HepG2 (cell line): Measurements from ENCODE around the gene CCDC178. TPM values are rescaled to one million over a fixed set of nuclear protein-coding genes. Genes with fewer than 3 reads are reported as not detected.

ENCODE experiments used
- ATAC-seq: fragments of 200-7000 bp; cut with Tn5 transposase; 3 replicates; pipeline ENCODE4 v1.9.1; 2020; ENCODE audit warnings: mild to moderate bottlenecking, moderate library complexity
- BruUV-seq: library from RNA; stranded (reverse); fragments of 400-500 nt; replicated peaks from 2 replicates; lab custom pipeline; 2021; lab: Mats Ljungman, UMichigan
- CTCF ChIA-PET: fragments of 300-600 bp; formaldehyde crosslinking; extraction: SDS; loops from one replicate; lab custom pipeline; 2021; ENCODE audit warnings: low total read pairs, inconsistent platforms, low intra/inter-chr PET ratio; lab: Yijun Ruan, JAX
- POLR2A ChIA-PET: fragments of 350-600 bp; sonication (Branson Sonifier 250); formaldehyde crosslinking; loops from one replicate; lab custom pipeline; 2020; ENCODE audit warnings: antibody characterized with exemption, inconsistent platforms; lab: Yijun Ruan, JAX
- DNase-seq: peaks from one replicate; pipeline ENCODE4 v3.0.0-alpha.2; 2015; ENCODE audit warnings: low spot score
- FAIRE-seq: peaks from 3 replicates; lab custom pipeline; 2011; peaks lifted over from hg19 to GRCh38; lab: Jason Lieb, UNC
- H2AFZ ChIP-seq: one replicate; pipeline ENCODE4 v1.6.1; 2011; ENCODE audit warnings: low read length, inconsistent platforms
- H3K27ac ChIP-seq: fragments of 300-600 bp; 3 replicates; pipeline ENCODE4 v1.8.0; 2011; ENCODE audit warnings: mixed run types, mild to moderate bottlenecking, mixed read lengths, low read length, inconsistent platforms; ENCODE audit not compliant: insufficient read depth; ENCODE audit errors: extremely low read length
- H3K27me3 ChIP-seq, 2 experiments: fragments of 200-600 bp in 1 of 2; 2 replicates in 1 of 2; 3 replicates in 1 of 2; pipeline versions ENCODE4 v1.6.0 to v1.8.0; 2011; ENCODE audit warnings: low read length in 2 of 2, mild to moderate bottlenecking in 2 of 2, moderate library complexity in 2 of 2, inconsistent platforms in 1 of 2; ENCODE audit not compliant: insufficient read depth in 2 of 2, control insufficient read depth in 1 of 2
- H3K36me3 ChIP-seq, 2 experiments: fragments of 200-600 bp in 1 of 2; replicated peaks in 1 of 2; 2 replicates in 1 of 2; 3 replicates in 1 of 2; pipeline versions ENCODE4 v1.5.1 to v1.8.0; 2011; ENCODE audit warnings: low read length in 2 of 2, inconsistent platforms in 1 of 2; ENCODE audit not compliant: insufficient read depth in 2 of 2, control insufficient read depth in 1 of 2
- H3K4me1 ChIP-seq: 2 replicates; pipeline ENCODE4 v1.5.1; 2012; ENCODE audit warnings: low read length, inconsistent platforms; ENCODE audit not compliant: insufficient read depth
- H3K4me2 ChIP-seq: 2 replicates; pipeline ENCODE4 v1.6.0; 2011; ENCODE audit warnings: low read depth, low read length, inconsistent platforms
- H3K4me3 ChIP-seq, 3 experiments: fragments of 200-600 bp in 1 of 3; sonication (generic), shearing (Covaris generic) in 1 of 3; replicated peaks in 1 of 3; 2 replicates each; pipeline ENCODE4 v1.5.1; 2011 to 2016; ENCODE audit warnings: low read length in 3 of 3, inconsistent platforms in 2 of 3, low read depth in 2 of 3, mild to moderate bottlenecking in 2 of 3, control low read depth in 1 of 3, mixed read lengths in 1 of 3; ENCODE audit not compliant: insufficient read depth in 1 of 3
- H3K79me2 ChIP-seq: one replicate; pipeline ENCODE4 v1.6.1; 2011; ENCODE audit warnings: low read length, inconsistent platforms; ENCODE audit not compliant: insufficient read depth
- H3K9ac ChIP-seq: 2 replicates; pipeline ENCODE4 v1.6.0; 2011; ENCODE audit warnings: mild to moderate bottlenecking, low read depth, low read length, inconsistent platforms; ENCODE audit not compliant: insufficient read depth
- H3K9me3 ChIP-seq: 2 replicates; pipeline ENCODE4 v1.5.1; 2012; ENCODE audit warnings: mild to moderate bottlenecking, low read length
- H4K20me1 ChIP-seq: 2 replicates; pipeline ENCODE4 v1.6.0; 2011; ENCODE audit warnings: inconsistent platforms, mild to moderate bottlenecking, low read length, moderate library complexity; ENCODE audit not compliant: insufficient read depth
- HMG20B ChIP-seq: conservative IDR thresholded peaks from 2 replicates; pipeline ENCODE4 v1.6.1; 2016; ENCODE audit warnings: missing genetic modification reagents, missing compliant biosample characterization
- HOXA7 ChIP-seq: sonication (generic); formaldehyde crosslinking; IDR thresholded peaks from 2 replicates; pipeline ENCODE4 v1.8.1; 2022; ENCODE audit warnings: mild to moderate bottlenecking, missing genetic modification reagents, moderate library complexity
- KAT2B ChIP-seq: fragments of 150-350 bp; IDR thresholded peaks from 2 replicates; pipeline ENCODE4 v1.6.1; 2014; ENCODE audit warnings: low read depth, low read length, borderline replicate concordance
- KLF11 ChIP-seq: IDR thresholded peaks from 2 replicates; pipeline ENCODE4 v1.6.1; 2016; ENCODE audit warnings: missing compliant biosample characterization
- MIXL1 ChIP-seq: IDR thresholded peaks from 2 replicates; pipeline ENCODE4 v1.6.1; 2016
- POGZ ChIP-seq: sonication (generic); formaldehyde crosslinking; IDR thresholded peaks from 2 replicates; pipeline ENCODE4 v1.4.0; 2020; ENCODE audit warnings: mild to moderate bottlenecking, missing genetic modification reagents
- RBFOX2 ChIP-seq: fragments of 200-400 bp; formaldehyde crosslinking; IDR thresholded peaks from 2 replicates; pipeline ENCODE4 v1.6.1; 2017; ENCODE audit warnings: low read depth, mild to moderate bottlenecking, low read length
- SSRP1 ChIP-seq: IDR thresholded peaks from 2 replicates; pipeline ENCODE4 v1.6.1; 2016; ENCODE audit warnings: control low read depth
- TBP ChIP-seq: sonication (generic); formaldehyde crosslinking; IDR thresholded peaks from 2 replicates; pipeline ENCODE4 v1.5.0; 2020; ENCODE audit warnings: missing genetic modification reagents
- TEF ChIP-seq: sonication (generic); formaldehyde crosslinking; IDR thresholded peaks from 2 replicates; pipeline ENCODE4 v1.5.0; 2020; ENCODE audit warnings: missing genetic modification reagents
- YY1 ChIP-seq: IDR thresholded peaks from 2 replicates; pipeline ENCODE4 v1.6.1; 2011; ENCODE audit warnings: low read length, low read depth, moderate library complexity, mild to moderate bottlenecking; ENCODE audit not compliant: insufficient read depth, insufficient replicate concordance
- ZNF225 ChIP-seq: sonication (generic); formaldehyde crosslinking; IDR thresholded peaks from 2 replicates; pipeline ENCODE4 v1.4.0; 2020; ENCODE audit warnings: mild to moderate bottlenecking, missing genetic modification reagents
- ZNF460 ChIP-seq: sonication (generic); formaldehyde crosslinking; IDR thresholded peaks from 2 replicates; pipeline ENCODE4 v1.5.1; 2020; ENCODE audit warnings: missing genetic modification reagents, mild to moderate bottlenecking, borderline replicate concordance
- ZNF572 ChIP-seq: sonication (generic); formaldehyde crosslinking; IDR thresholded peaks from 2 replicates; pipeline ENCODE4 v1.5.1; 2020; ENCODE audit warnings: mild to moderate bottlenecking, missing genetic modification reagents
- ZNF646 ChIP-seq: sonication (generic); formaldehyde crosslinking; IDR thresholded peaks from 2 replicates; pipeline ENCODE4 v1.9.0; 2021; ENCODE audit warnings: mild to moderate bottlenecking, missing genetic modification reagents
- WGBS: methylation state at CpG from one replicate; pipeline ENCODE4 v1.1.6; 2017; ENCODE audit warnings: low lambda C conversion rate; 5-methylcytosine and 5-hydroxymethylcytosine counted together
- in situ Hi-C: cut with HindIII; loops from 2 replicates; pipeline ENCODE4 v1.10.0; 2017; ENCODE audit warnings: low pct_unique_long_range_greater_than_20kb; ENCODE audit not compliant: extremely low pct_ligation_motif_present
- intact Hi-C: fragments of 100-400 bp; cut with micrococcal nuclease; formaldehyde crosslinking; loops from one replicate; pipeline ENCODE4 v1.10.0; 2022; ENCODE audit not compliant: unreplicated experiment
- polyA plus RNA-seq, 8 experiments: library from polyadenylated mRNA; depleted of rRNA in 3 of 8; stranded (reverse) in 7 of 8; unstranded in 1 of 8; fragments of >200 nt; fragmentation: Illumina TruSeq in 4 of 8; extraction: Trizol in 4 of 8; gene quantifications; 2 replicates each; pipeline versions ENCODE4 v1.2.1 to v1.2.3, GENCODE V29; 2011 to 2016; ENCODE audit warnings: low read depth in 4 of 8, missing spikeins in 1 of 8, mixed read lengths in 1 of 8; ENCODE audit not compliant: insufficient read depth in 1 of 8
- total RNA-seq, 5 experiments: library from RNA; depleted of rRNA; stranded (reverse); fragments of >200 nt; fragmentation: Illumina TruSeq; extraction: Trizol; gene quantifications; 2 replicates each; pipeline ENCODE4 v1.2.3, GENCODE V29; 2016; ENCODE audit warnings: low read depth in 1 of 5

CCDC178 gene
- total and polyA plus RNA-seq, 2 of the 13 experiments (the other 11 are each of a cell fraction or from before 2014, with no cell fraction given), result not detected

DNA sequence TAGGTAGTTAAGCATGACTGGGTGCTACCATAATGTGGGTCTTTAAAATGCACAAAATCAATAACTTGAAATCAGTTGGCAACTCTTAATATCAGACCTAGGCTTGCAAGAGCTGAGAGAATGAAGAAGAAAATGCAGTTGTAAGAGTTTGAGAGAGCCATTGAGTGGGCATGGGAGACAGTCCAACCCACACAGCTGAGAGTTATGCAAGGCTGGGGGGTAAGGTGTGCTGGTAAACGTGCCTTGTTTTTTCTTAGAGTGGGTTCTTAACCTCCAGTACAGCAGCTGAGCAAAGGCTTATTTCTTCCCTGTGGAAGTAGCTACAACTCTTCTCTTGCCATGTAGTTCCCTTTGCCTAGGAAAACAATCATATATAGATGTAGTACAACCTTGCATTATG, 20.2 kb upstream of the CCDC178 start:
- no peak for ATAC-seq
- Histone ChIP-seq H3K4me2 (no peak overlapping the region), H3K27ac (no peak overlapping the region), H2AFZ (no peak overlapping the region), H3K27me3 (no peaks in the 10 kb centered on the region), H3K36me3 (no peaks in the 10 kb centered on the region), H4K20me1 (no peaks in the 10 kb centered on the region), H3K4me1 (no peaks in the 10 kb centered on the region), H3K4me3 (no peak overlapping the region), H3K79me2 (no peaks in the 10 kb centered on the region), H3K9me3 (no peaks in the 10 kb centered on the region), H3K9ac (no peak overlapping the region)
- no TSS peak for BruUV-seq
- CTCF ChIA-PET, result no interaction called here
- DNase-seq, result no peak
- intact Hi-C loops, result no loop called here
- no peak for TF ChIP-seq MIXL1 (CRISPR knock-in tag)
- no peak for TF ChIP-seq TEF
- TF ChIP-seq KAT2B, result no peak
- no peak for TF ChIP-seq POGZ (CRISPR knock-in tag)
- no peak for TF ChIP-seq ZNF225 (CRISPR knock-in tag)
- no peak for TF ChIP-seq HOXA7
- no peak for TF ChIP-seq KLF11 (CRISPR knock-in tag)
- no peak for TF ChIP-seq YY1
- no peak for TF ChIP-seq SSRP1
- in situ Hi-C loops, result no loop called here
- POLR2A ChIA-PET, result no interaction called here
- FAIRE-seq, result no peak
- 0% methylated on average over 1 of the region's 1 CpG for WGBS

DNA sequence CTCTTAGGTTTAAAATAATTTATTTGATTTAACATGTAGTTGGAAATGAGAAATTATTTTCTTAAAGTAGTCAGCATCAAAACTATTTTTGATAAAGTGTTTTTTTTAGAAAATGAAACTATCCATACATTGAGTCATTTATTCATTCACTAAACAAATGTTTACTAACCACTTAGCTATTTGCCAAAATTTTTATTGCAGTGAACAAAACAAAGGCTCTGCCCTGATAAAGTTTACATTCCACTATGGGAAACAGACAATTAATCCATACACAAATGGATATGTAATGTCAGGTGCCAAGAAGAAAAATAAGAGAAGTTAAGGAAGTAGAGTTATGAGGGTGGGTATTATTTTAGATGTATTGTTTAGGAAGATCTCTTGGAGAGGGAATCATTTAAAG, 19.1 kb upstream of the CCDC178 start:
- H3K79me2 ChIP-seq, result no peaks in the 10 kb centered on the region
- H3K27ac ChIP-seq, result no peak overlapping the region
- no peaks in the 10 kb centered on the region for H3K27me3 ChIP-seq
- H3K4me3 ChIP-seq, result no peak overlapping the region
- intact Hi-C loops (no loop called here), in situ Hi-C loops (no loop called here)
- no peaks in the 10 kb centered on the region for H4K20me1 ChIP-seq
- H3K4me1 ChIP-seq, result no peaks in the 10 kb centered on the region
- BruUV-seq, result no TSS peak
- ChIA-PET CTCF (no interaction called here), POLR2A (no interaction called here)
- H3K4me2 ChIP-seq, result no peak overlapping the region
- DNase-seq, result no peak
- H3K9me3 ChIP-seq, result no peaks in the 10 kb centered on the region
- no peak overlapping the region for H3K9ac ChIP-seq
- no peak for FAIRE-seq
- no peak for ATAC-seq
- H2AFZ ChIP-seq, result no peak overlapping the region
- no peaks in the 10 kb centered on the region for H3K36me3 ChIP-seq
- TF ChIP-seq ZNF572 (CRISPR knock-in tag), result no peak
- TF ChIP-seq ZNF646 (CRISPR knock-in tag), result no peak
- no peak for TF ChIP-seq ZNF460 (CRISPR knock-in tag)
- no peak for TF ChIP-seq TBP (CRISPR knock-in tag)
- no peak for TF ChIP-seq RBFOX2
- no peak for TF ChIP-seq HMG20B (CRISPR knock-in tag)
